AG08396 (cell line): ENCODE results near the gene AFF1.
"Not testable (repeated sequence)": the region's sequence is repeated elsewhere in the genome, so short reads cannot be mapped to it uniquely, and the experiment has no call there.

Source experiments
- DNase-seq: peaks from one replicate; pipeline ENCODE4 v3.0.0; 2012; ENCODE audit warnings: low spot score, mixed read lengths

Gene AFF1

DNA sequence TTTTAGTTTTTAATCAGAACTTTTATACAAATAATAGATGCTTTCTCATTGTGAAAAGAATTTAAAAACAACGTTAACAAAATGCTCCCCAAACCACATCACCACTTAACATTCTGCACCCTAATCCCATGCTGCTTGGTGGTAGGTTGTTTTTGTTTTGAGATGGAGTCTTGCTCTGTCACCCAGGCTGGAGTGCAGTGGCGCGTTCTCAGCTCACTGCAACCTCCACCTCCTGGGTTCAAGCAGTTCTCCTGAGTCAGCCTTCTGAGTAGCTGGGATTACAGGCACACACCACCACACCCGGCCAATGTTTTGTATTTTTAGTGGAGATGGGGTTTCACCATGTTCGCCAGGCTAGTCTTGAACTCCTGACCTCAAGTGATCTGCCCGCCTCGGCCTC, 102.4 kb downstream of the AFF1 start:
- DNase-seq = not testable (repeated sequence)

GRCh38 chr4:87037671-87038334, 103.0 kb downstream of the AFF1 start:
- DNase-seq = no peak

- peak; percentile 80 for DNase-seq
Measured at GRCh38 chr4:87038837-87039615, 104.2 kb downstream of the AFF1 start.

GRCh38 chr4:87041141-87041540, 106.3 kb downstream of the AFF1 start:
- DNase-seq = no peak

DNA sequence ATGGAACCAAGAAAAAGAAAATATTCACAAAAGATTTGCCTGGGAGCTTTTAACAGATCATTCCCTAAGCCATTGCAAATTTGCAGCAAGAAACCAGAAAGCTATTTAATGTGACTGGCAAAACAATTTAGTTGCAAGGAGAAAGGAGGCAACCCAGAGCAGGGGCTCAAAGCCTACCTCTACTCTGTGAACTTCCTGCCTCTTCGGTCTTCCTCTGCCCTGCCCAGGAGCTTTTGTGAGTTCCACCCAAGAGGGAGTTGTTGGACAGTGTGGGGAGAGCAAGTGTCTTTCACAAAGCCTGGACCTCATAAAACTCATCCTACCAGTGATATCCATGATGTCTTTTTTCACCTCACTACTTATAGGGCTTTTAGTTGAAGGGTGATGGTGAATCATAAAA, 107.4 kb downstream of the AFF1 start:
- no peak for DNase-seq

- no peak for DNase-seq
Measured at GRCh38 chr4:87042986-87043820, 108.4 kb downstream of the AFF1 start.

- DNase-seq = no peak
Measured at GRCh38 chr4:87044511-87045233, 109.9 kb downstream of the AFF1 start.

DNA sequence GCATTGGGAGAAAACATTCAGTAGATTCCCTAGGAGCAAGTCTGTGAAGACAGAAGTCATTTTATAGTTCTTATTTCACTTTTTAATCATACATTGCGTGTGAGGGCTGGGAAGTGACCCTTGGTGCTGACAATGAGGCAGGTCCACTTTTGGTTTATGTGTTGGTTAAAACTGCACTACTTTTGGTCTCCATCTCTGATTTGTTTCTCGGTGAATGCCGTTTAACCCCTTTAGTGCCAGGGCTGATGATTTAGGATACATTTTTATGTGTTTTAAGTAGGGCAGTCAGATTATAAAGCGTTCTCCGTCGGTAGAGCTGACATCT, 110.4 kb downstream of the AFF1 start:
- no peak for DNase-seq

GRCh38 chr4:87045659-87046058, 110.8 kb downstream of the AFF1 start:
- no peak for DNase-seq

GRCh38 chr4:87046121-87046551, 111.3 kb downstream of the AFF1 start:
- no peak for DNase-seq

DNA sequence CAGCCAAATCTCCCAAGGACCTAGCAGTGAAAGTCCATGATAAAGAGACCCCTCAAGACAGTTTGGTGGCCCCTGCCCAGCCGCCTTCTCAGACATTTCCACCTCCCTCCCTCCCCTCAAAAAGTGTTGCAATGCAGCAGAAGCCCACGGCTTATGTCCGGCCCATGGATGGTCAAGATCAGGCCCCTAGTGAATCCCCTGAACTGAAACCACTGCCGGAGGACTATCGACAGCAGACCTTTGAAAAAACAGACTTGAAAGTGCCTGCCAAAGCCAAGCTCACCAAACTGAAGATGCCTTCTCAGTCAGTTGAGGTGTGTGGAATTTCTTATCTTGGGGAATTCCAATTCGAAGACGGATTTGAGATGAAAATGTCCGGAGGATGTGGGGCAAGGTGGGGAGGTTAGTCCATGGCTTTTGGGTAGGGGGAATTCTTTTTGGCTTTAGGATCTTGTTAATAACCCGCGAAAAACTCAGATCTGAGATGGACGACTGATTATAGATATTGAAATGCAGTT, 112.5 kb downstream of the AFF1 start:
- no peak for DNase-seq

DNA sequence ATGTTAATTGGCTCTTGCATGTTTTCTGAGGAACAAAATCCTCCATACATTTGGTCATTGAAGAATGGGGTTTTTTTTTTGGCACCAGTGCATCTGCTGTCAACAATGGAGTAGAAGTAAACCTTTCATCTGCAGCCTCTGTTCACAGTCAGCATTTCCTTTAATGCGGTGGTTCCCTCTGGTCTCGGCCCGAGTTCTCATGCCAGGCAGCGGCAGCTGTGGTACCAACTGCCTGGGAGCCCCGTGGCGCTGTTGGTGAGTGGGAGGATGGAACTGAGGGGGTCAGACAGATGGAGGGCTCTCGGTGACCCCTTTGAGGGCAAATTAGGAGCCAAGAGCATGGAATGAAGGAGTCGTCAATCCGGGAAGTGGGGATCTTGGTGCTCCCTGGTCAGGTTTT, 114.7 kb downstream of the AFF1 start:
- DNase-seq = no peak

DNA sequence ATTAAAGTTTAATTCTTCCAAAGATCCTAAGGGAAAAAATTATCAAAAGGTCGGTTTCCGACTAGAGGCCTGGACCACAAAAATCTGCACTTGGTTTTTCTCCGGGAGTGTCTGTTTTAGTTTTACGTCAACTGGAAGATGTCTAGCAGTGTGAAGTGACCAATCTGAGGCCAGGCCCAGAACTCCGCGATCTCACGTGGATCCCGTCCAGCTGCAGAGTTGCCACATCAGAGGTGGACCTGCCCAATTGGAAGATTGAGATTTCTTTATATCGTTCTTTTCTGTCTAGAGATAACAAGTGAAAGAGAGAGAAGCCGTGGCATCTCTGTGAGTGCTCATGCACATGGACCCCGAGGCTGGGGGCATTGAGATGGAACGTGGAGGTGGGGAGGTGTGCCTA, 115.8 kb downstream of the AFF1 start:
- DNase-seq = no peak

- no peak for DNase-seq
Measured at GRCh38 chr4:87051121-87051713, 116.4 kb downstream of the AFF1 start.

DNA sequence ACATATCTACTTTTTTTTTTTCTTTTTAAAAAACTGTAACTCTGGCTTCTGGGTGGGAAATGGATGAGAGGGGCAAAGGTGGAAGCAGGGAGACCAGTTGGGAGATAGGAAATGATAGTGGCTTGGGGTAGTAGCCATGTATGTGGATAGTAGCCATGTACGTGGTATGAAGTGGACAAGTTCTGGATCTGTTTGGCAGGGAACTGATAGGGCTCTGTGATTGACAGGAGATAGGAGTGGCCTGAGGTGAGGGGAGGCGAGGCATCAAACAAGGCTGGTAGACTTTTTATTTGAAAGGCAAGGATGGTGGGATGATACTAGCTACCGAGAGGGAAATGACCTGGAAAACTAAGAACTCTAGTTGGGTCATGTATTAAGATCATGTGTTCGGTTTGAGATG, 117.8 kb downstream of the AFF1 start:
- no peak for DNase-seq

DNA sequence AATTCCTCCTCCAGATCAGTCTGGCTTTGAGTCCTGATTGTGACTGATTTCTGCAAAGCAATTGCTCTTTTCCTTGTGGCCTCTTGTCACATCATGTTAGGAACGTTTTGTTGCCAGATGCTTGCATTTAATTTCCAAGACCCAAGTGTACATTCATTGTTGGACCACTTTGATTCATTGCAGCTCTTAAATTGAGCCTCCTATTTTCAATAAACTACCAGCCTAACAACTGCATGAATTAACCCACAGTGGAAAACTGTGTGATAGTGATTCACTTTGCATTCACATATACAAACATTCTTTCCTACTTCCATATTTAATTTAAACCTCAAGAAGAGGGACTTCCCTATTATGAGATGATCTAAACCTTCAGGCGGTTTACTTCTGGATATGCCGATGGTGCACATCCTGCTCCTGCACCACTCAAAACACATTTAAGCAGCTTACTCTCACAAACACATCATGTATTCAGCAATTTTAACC, 118.4 kb downstream of the AFF1 start:
- no peak for DNase-seq

GRCh38 chr4:87053802-87054767, 119.3 kb downstream of the AFF1 start:
- DNase-seq = no peak

- no peak for DNase-seq
Measured at GRCh38 chr4:87054900-87055299, 120.1 kb downstream of the AFF1 start.

- no peak for DNase-seq
Measured at GRCh38 chr4:87055311-87055710, 120.5 kb downstream of the AFF1 start.

- DNase-seq = no peak
Measured at GRCh38 chr4:87056881-87057280, 122.1 kb downstream of the AFF1 start.
